PC-3 (cell line): ENCODE results near the gene OR51T1. TPM values are rescaled to one million over a fixed set of nuclear protein-coding genes. Genes with fewer than 3 reads are reported as not detected.
"Not testable (repeated sequence)": the region's sequence is repeated elsewhere in the genome, so short reads cannot be mapped to it uniquely, and the experiment has no call there.

Experiments
- ATAC-seq: fragments of 200-7000 bp; cut with Tn5 transposase; 2 replicates; pipeline ENCODE4 v1.9.1; 2020; ENCODE audit warnings: mild to moderate bottlenecking, moderate library complexity
- BruUV-seq: library from RNA; stranded (reverse); fragments of 400-500 nt; replicated peaks from 2 replicates; lab custom pipeline; 2021; lab: Mats Ljungman, UMichigan
- CTCF ChIA-PET: fragments of 300-600 bp; sonication (Branson Sonifier 250); formaldehyde crosslinking; loops from one replicate; lab custom pipeline; 2022; ENCODE audit warnings: antibody characterized with exemption; lab: Charles Lee
- POLR2A ChIA-PET: fragments of 300-600 bp; sonication (Branson Sonifier 250); formaldehyde crosslinking; loops from one replicate; lab custom pipeline; 2022; ENCODE audit warnings: antibody characterized with exemption; ENCODE audit not compliant: unreplicated experiment; lab: Charles Lee
- DNase-seq: peaks from one replicate; pipeline ENCODE4 v3.0.0-alpha.2; 2015
- H2AFZ ChIP-seq: fragments of 300-600 bp; sonication (generic); 2 replicates; pipeline ENCODE4 v1.6.0; 2016; ENCODE audit warnings: antibody characterized with exemption, low read length
- H3F3A ChIP-seq: fragments of 300-600 bp; sonication (generic); one replicate; pipeline ENCODE4 v1.6.0; 2017; ENCODE audit warnings: antibody characterized with exemption, low read length, control low read depth, mild to moderate bottlenecking; ENCODE audit not compliant: unreplicated experiment
- H3K27ac ChIP-seq: fragments of 300-600 bp; sonication (generic); 2 replicates; pipeline ENCODE4 v1.5.1; 2016; ENCODE audit warnings: mild to moderate bottlenecking, low read length
- H3K27me3 ChIP-seq: fragments of 300-600 bp; sonication (generic); 2 replicates; pipeline ENCODE4 v1.6.1; 2016; ENCODE audit warnings: low read length, mixed read lengths
- H3K36me3 ChIP-seq: fragments of 300-600 bp; sonication (generic); 2 replicates; pipeline ENCODE4 v1.6.1; 2016; ENCODE audit warnings: low read depth, mixed run types, low read length, mixed read lengths
- H3K4me1 ChIP-seq: fragments of 300-600 bp; sonication (generic); 2 replicates; pipeline ENCODE4 v1.5.1; 2016; ENCODE audit warnings: low read length; ENCODE audit not compliant: insufficient read depth
- H3K4me2 ChIP-seq: fragments of 300-600 bp; sonication (generic); 2 replicates; pipeline ENCODE4 v1.6.0; 2016; ENCODE audit warnings: low read length
- H3K4me3 ChIP-seq: fragments of 300-600 bp; sonication (generic); 2 replicates; pipeline ENCODE4 v1.5.1; 2016; ENCODE audit warnings: mild to moderate bottlenecking, low read length, mixed read lengths
- H3K79me2 ChIP-seq: fragments of 300-600 bp; sonication (generic); 2 replicates; pipeline ENCODE4 v1.6.1; 2017; ENCODE audit warnings: low read length, mixed read lengths
- H3K9ac ChIP-seq: fragments of 300-600 bp; sonication (generic); 2 replicates; pipeline ENCODE4 v1.6.0; 2016; ENCODE audit warnings: mild to moderate bottlenecking, low read length
- H3K9me2 ChIP-seq: fragments of 300-600 bp; sonication (generic); replicated peaks from 2 replicates; pipeline ENCODE4 v1.6.1; 2016; ENCODE audit warnings: mixed run types, low read length, mixed read lengths
- H3K9me3 ChIP-seq: fragments of 300-600 bp; sonication (generic); 2 replicates; pipeline ENCODE4 v1.6.1; 2016; ENCODE audit warnings: low read length, mixed read lengths
- H4K20me1 ChIP-seq: fragments of 300-600 bp; sonication (generic); 2 replicates; pipeline ENCODE4 v1.6.1; 2016; ENCODE audit warnings: low read length, mixed read lengths
- CTCF ChIP-seq: fragments of 300-600 bp; sonication (generic); conservative IDR thresholded peaks from 2 replicates; pipeline ENCODE4 v1.5.1; 2017; ENCODE audit warnings: antibody characterized with exemption, low read depth, mild to moderate bottlenecking, low read length
- EZH2 ChIP-seq: fragments of 300-600 bp; sonication (generic); IDR thresholded peaks from one replicate; pipeline ENCODE4 v1.6.1; 2017; ENCODE audit warnings: antibody characterized with exemption, mild to moderate bottlenecking, low read length; ENCODE audit not compliant: unreplicated experiment
- EZH2phosphoT487 ChIP-seq: fragments of 300-600 bp; sonication (generic); IDR thresholded peaks from 2 replicates; pipeline ENCODE4 v1.6.1; 2018; ENCODE audit warnings: mild to moderate bottlenecking, antibody characterized with exemption, low read length, borderline replicate concordance
- intact Hi-C: fragments of 100-400 bp; cut with micrococcal nuclease; formaldehyde crosslinking; loops from 2 replicates; pipeline ENCODE4 v1.9.0; 2023
- total RNA-seq: library from RNA; depleted of rRNA; stranded (reverse); fragments of >200 nt; gene quantifications from 2 replicates; pipeline ENCODE4 v1.2.3, GENCODE V29; 2014

Gene OR51T1
- total RNA-seq, 1 experiment from 2014 or later: not detected

GRCh38 chr11:4851033-4851432 lies 30.7 kb upstream of the OR51T1 start:
- no peak overlapping the region for H2AFZ ChIP-seq
- ChIA-PET CTCF (no interaction called here), POLR2A (no interaction called here)
- no peak overlapping the region for H3K4me2 ChIP-seq
- no peaks in the 10 kb centered on the region for H3K36me3 ChIP-seq
- TF ChIP-seq EZH2phosphoT487 (no peak), EZH2 (no peak), CTCF (no peak)
- H4K20me1 ChIP-seq: no peaks in the 10 kb centered on the region
- H3K4me3 ChIP-seq: no peak overlapping the region
- no peaks in the 10 kb centered on the region for H3K4me1 ChIP-seq
- no peaks in the 10 kb centered on the region for H3F3A ChIP-seq
- ATAC-seq (no peak), DNase-seq (no peak)
- no peaks in the 10 kb centered on the region for H3K9me3 ChIP-seq
- intact Hi-C loops: no loop called here
- no peak overlapping the region for H3K27ac ChIP-seq
- no peaks in the 10 kb centered on the region for H3K27me3 ChIP-seq
- H3K9ac ChIP-seq: no peak overlapping the region
- H3K79me2 ChIP-seq: no peaks in the 10 kb centered on the region
- no TSS peak for BruUV-seq
- H3K9me2 ChIP-seq: no peaks in the 10 kb centered on the region

GRCh38 chr11:4854286-4854685 lies 27.4 kb upstream of the OR51T1 start:
- ATAC-seq, H3F3A ChIP-seq, H3K9me3 ChIP-seq, H3K36me3 ChIP-seq, H2AFZ ChIP-seq, DNase-seq, H3K27me3 ChIP-seq, H3K27ac ChIP-seq, H3K79me2 ChIP-seq, BruUV-seq, H3K4me2 ChIP-seq, H4K20me1 ChIP-seq, POLR2A ChIA-PET, CTCF ChIA-PET, H3K9me2 ChIP-seq, H3K4me1 ChIP-seq, intact Hi-C loops, H3K9ac ChIP-seq, H3K4me3 ChIP-seq: not testable (repeated sequence)

- Histone ChIP-seq H4K20me1 (no peaks in the 10 kb centered on the region), H2AFZ (no peak overlapping the region), H3F3A (no peaks in the 10 kb centered on the region), H3K4me2 (no peak overlapping the region), H3K27ac (no peak overlapping the region), H3K9me2 (no peaks in the 10 kb centered on the region), H3K4me3 (no peak overlapping the region), H3K79me2 (no peaks in the 10 kb centered on the region), H3K4me1 (no peaks in the 10 kb centered on the region), H3K9me3 (no peaks in the 10 kb centered on the region), H3K36me3 (no peaks in the 10 kb centered on the region), H3K27me3 (no peaks in the 10 kb centered on the region), H3K9ac (no peak overlapping the region)
- POLR2A ChIA-PET: no interaction called here
- intact Hi-C loops: no loop called here
- ATAC-seq (no peak), DNase-seq (no peak)
- no TSS peak for BruUV-seq
- TF ChIP-seq EZH2: no peak
- TF ChIP-seq EZH2phosphoT487: no peak
- TF ChIP-seq CTCF: no peak
- CTCF ChIA-PET: no interaction called here
Observed at GRCh38 chr11:4862447-4863236, 19.1 kb upstream of the OR51T1 start.
